ENCODE data around the gene COL23A1.

DNA sequence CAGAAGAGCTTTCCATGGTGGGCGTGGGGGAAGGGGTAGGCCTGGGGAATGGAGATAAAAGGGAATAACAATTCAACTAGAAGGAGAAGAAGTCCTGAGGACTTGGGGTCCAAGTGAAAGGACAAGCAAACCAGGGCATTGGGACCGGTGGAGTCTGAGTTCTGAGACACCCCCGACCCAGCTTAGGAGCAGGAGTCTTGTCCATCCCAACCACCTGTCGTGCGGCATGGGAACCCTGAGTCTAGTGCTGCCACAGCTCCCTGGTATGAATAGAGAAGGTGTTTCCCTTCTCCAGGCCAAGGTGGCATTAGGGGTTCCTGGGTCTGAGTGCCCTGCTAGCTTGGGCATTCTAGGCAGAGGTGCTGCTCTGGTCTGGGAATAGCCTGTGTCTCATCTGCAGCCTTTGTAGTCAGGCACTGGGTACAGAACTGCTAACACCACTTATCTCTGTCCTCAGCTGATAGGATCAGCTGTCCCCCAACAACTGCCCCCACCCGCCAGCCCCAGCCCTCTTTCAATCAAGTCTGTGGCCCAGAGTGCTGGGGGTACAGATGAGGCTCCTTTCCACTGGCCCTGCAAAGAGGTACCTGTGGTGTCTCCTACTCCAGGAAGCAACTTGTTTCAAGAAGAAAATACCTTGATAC is 375.9 kb downstream of the COL23A1 start:
- TF ChIP-seq, protein P1, sequence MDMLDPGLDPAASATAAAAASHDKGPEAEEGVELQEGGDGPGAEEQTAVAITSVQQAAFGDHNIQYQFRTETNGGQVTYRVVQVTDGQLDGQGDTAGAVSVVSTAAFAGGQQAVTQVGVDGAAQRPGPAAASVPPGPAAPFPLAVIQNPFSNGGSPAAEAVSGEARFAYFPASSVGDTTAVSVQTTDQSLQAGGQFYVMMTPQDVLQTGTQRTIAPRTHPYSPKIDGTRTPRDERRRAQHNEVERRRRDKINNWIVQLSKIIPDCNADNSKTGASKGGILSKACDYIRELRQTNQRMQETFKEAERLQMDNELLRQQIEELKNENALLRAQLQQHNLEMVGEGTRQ (CRISPR knock-in tag; IDR thresholded peaks at IDR 0.05), result no peak
- TF ChIP-seq, protein P2, sequence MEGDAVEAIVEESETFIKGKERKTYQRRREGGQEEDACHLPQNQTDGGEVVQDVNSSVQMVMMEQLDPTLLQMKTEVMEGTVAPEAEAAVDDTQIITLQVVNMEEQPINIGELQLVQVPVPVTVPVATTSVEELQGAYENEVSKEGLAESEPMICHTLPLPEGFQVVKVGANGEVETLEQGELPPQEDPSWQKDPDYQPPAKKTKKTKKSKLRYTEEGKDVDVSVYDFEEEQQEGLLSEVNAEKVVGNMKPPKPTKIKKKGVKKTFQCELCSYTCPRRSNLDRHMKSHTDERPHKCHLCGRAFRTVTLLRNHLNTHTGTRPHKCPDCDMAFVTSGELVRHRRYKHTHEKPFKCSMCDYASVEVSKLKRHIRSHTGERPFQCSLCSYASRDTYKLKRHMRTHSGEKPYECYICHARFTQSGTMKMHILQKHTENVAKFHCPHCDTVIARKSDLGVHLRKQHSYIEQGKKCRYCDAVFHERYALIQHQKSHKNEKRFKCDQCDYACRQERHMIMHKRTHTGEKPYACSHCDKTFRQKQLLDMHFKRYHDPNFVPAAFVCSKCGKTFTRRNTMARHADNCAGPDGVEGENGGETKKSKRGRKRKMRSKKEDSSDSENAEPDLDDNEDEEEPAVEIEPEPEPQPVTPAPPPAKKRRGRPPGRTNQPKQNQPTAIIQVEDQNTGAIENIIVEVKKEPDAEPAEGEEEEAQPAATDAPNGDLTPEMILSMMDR (IDR thresholded peaks at IDR 0.05), result no peak
- TF ChIP-seq, protein P3, sequence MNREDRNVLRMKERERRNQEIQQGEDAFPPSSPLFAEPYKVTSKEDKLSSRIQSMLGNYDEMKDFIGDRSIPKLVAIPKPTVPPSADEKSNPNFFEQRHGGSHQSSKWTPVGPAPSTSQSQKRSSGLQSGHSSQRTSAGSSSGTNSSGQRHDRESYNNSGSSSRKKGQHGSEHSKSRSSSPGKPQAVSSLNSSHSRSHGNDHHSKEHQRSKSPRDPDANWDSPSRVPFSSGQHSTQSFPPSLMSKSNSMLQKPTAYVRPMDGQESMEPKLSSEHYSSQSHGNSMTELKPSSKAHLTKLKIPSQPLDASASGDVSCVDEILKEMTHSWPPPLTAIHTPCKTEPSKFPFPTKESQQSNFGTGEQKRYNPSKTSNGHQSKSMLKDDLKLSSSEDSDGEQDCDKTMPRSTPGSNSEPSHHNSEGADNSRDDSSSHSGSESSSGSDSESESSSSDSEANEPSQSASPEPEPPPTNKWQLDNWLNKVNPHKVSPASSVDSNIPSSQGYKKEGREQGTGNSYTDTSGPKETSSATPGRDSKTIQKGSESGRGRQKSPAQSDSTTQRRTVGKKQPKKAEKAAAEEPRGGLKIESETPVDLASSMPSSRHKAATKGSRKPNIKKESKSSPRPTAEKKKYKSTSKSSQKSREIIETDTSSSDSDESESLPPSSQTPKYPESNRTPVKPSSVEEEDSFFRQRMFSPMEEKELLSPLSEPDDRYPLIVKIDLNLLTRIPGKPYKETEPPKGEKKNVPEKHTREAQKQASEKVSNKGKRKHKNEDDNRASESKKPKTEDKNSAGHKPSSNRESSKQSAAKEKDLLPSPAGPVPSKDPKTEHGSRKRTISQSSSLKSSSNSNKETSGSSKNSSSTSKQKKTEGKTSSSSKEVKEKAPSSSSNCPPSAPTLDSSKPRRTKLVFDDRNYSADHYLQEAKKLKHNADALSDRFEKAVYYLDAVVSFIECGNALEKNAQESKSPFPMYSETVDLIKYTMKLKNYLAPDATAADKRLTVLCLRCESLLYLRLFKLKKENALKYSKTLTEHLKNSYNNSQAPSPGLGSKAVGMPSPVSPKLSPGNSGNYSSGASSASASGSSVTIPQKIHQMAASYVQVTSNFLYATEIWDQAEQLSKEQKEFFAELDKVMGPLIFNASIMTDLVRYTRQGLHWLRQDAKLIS (CRISPR knock-in tag; IDR thresholded peaks at IDR 0.05; ENCODE audit: borderline replicate concordance), result no peak
- no peak for TF ChIP-seq SP1 (CRISPR knock-in tag; conservative IDR thresholded peaks at IDR 0.05)
- TF ChIP-seq ATF1 (CRISPR knock-in tag; IDR thresholded peaks at IDR 0.05), result no peak
- no peak for TF ChIP-seq TEAD4 (CRISPR knock-in tag; IDR thresholded peaks at IDR 0.05)
- no peak for TF ChIP-seq ETV6 (CRISPR knock-in tag; IDR thresholded peaks at IDR 0.05)
- TF ChIP-seq NFE2L1 (CRISPR knock-in tag; IDR thresholded peaks at IDR 0.05), result no peak
- TF ChIP-seq ZNF219 (CRISPR knock-in tag; IDR thresholded peaks at IDR 0.05; ENCODE audit: borderline replicate concordance), result no peak
- TF ChIP-seq ELF4 (CRISPR knock-in tag; IDR thresholded peaks at IDR 0.05; ENCODE audit: low read depth), result no peak
- TF ChIP-seq, protein P4, sequence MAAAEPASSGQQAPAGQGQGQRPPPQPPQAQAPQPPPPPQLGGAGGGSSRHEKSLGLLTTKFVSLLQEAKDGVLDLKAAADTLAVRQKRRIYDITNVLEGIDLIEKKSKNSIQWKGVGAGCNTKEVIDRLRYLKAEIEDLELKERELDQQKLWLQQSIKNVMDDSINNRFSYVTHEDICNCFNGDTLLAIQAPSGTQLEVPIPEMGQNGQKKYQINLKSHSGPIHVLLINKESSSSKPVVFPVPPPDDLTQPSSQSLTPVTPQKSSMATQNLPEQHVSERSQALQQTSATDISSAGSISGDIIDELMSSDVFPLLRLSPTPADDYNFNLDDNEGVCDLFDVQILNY (CRISPR knock-in tag; IDR thresholded peaks at IDR 0.05), result no peak
- no peak for TF ChIP-seq NR1H2 (CRISPR knock-in tag; IDR thresholded peaks at IDR 0.05)
- TF ChIP-seq SMAD3 (CRISPR knock-in tag; IDR thresholded peaks at IDR 0.05; ENCODE audit: borderline replicate concordance), result no peak
- TF ChIP-seq JUN (CRISPR knock-in tag; IDR thresholded peaks at IDR 0.05), result no peak
